IPS-11a (cell line): ENCODE results near the gene NUTM2G.
"Not testable (repeated sequence)": the region's sequence is repeated elsewhere in the genome, so short reads cannot be mapped to it uniquely, and the experiment has no call there.

Experiments used
- H3K4me3 ChIP-seq: one replicate; pipeline ENCODE4 v1.5.1; 2013; ENCODE audit warnings: low read depth, low read length, control low read depth

The NUTM2G gene

GRCh38 chr9:96928543-96928942 lies at the start of gene NUTM2G:
NUTM2G (plus strand) TSS chr9:96928843; CDS start chr9:96929025, 182 bp downstream.
- not testable (repeated sequence) for H3K4me3 ChIP-seq

- no peak overlapping the region for H3K4me3 ChIP-seq
Observed at GRCh38 chr9:96883922-96884321, 44.7 kb upstream of the NUTM2G start.

GRCh38 chr9:96884443-96884842 lies 44.2 kb upstream of the NUTM2G start:
- H3K4me3 ChIP-seq = no peak overlapping the region

GRCh38 chr9:96885424-96885823 lies 43.2 kb upstream of the NUTM2G start:
- H3K4me3 ChIP-seq = no peak overlapping the region

- no peak overlapping the region for H3K4me3 ChIP-seq
Observed at GRCh38 chr9:96888591-96888990, 40.1 kb upstream of the NUTM2G start.

GRCh38 chr9:96892131-96892530 lies 36.5 kb upstream of the NUTM2G start:
- no peak overlapping the region for H3K4me3 ChIP-seq

- not testable (repeated sequence) for H3K4me3 ChIP-seq
Observed at GRCh38 chr9:96900010-96900409, 28.6 kb upstream of the NUTM2G start.

- not testable (repeated sequence) for H3K4me3 ChIP-seq
Observed at GRCh38 chr9:96904947-96905722, 23.5 kb upstream of the NUTM2G start.

- not testable (repeated sequence) for H3K4me3 ChIP-seq
Observed at GRCh38 chr9:96908479-96908878, 20.2 kb upstream of the NUTM2G start.

GRCh38 chr9:96915539-96915938 lies 13.1 kb upstream of the NUTM2G start:
- H3K4me3 ChIP-seq = not testable (repeated sequence)

GRCh38 chr9:96916531-96916930 lies 12.1 kb upstream of the NUTM2G start:
- H3K4me3 ChIP-seq = not testable (repeated sequence)

GRCh38 chr9:96918550-96918949 lies 10.1 kb upstream of the NUTM2G start:
- H3K4me3 ChIP-seq = not testable (repeated sequence)

- not testable (repeated sequence) for H3K4me3 ChIP-seq
Observed at GRCh38 chr9:96920803-96921202, 7.8 kb upstream of the NUTM2G start.

GRCh38 chr9:96925587-96925986 lies 3.1 kb upstream of the NUTM2G start:
- H3K4me3 ChIP-seq = not testable (repeated sequence)

- not testable (repeated sequence) for H3K4me3 ChIP-seq
Observed at GRCh38 chr9:96931665-96932064, 3.0 kb downstream of the NUTM2G start.

- not testable (repeated sequence) for H3K4me3 ChIP-seq
Observed at GRCh38 chr9:96934097-96934496, 5.5 kb downstream of the NUTM2G start.

GRCh38 chr9:96934706-96935105 lies 6.1 kb downstream of the NUTM2G start:
- not testable (repeated sequence) for H3K4me3 ChIP-seq

- not testable (repeated sequence) for H3K4me3 ChIP-seq
Observed at GRCh38 chr9:96935401-96935800, 6.8 kb downstream of the NUTM2G start.

- H3K4me3 ChIP-seq = not testable (repeated sequence)
Observed at GRCh38 chr9:96937442-96937841, 8.8 kb downstream of the NUTM2G start.

- not testable (repeated sequence) for H3K4me3 ChIP-seq
Observed at GRCh38 chr9:96938957-96939665, 10.5 kb downstream of the NUTM2G start.

GRCh38 chr9:96940982-96941381 lies 12.3 kb downstream of the NUTM2G start:
- H3K4me3 ChIP-seq = not testable (repeated sequence)

GRCh38 chr9:96941628-96942027 lies 13.0 kb downstream of the NUTM2G start:
- not testable (repeated sequence) for H3K4me3 ChIP-seq
